ENCODE data around the gene FOXP1.

GRCh38 chr3:71559021-71559420, 24.5 kb downstream of the FOXP1 start:
- TF ChIP-seq CTBP1 (IDR thresholded peaks at IDR 0.05; ENCODE audit: borderline replicate concordance) (no peak), HDGF (IDR thresholded peaks at IDR 0.05; ENCODE audit: borderline replicate concordance) (no peak), SP1 (IDR thresholded peaks at IDR 0.05) (no peak), LEF1 (IDR thresholded peaks at IDR 0.05; ENCODE audit: borderline replicate concordance) (no peak)

Data from HEK293T (cell line).